NCI-H2196 (cell line): Measurements from ENCODE around the gene SYTL1.
A peak's percentile ranks its signal among the peaks of the same experiment; 100 is the strongest.

ENCODE experiments used
- DNase-seq: peaks from one replicate; lab custom pipeline; 2025; ENCODE audit not compliant: unreplicated experiment; lab: John Stamatoyannopoulos, UW

SYTL1 gene

GRCh38 chr1:27363766-27364695 is 22.2 kb downstream of the SYTL1 start:
- DNase-seq = no peak

DNA sequence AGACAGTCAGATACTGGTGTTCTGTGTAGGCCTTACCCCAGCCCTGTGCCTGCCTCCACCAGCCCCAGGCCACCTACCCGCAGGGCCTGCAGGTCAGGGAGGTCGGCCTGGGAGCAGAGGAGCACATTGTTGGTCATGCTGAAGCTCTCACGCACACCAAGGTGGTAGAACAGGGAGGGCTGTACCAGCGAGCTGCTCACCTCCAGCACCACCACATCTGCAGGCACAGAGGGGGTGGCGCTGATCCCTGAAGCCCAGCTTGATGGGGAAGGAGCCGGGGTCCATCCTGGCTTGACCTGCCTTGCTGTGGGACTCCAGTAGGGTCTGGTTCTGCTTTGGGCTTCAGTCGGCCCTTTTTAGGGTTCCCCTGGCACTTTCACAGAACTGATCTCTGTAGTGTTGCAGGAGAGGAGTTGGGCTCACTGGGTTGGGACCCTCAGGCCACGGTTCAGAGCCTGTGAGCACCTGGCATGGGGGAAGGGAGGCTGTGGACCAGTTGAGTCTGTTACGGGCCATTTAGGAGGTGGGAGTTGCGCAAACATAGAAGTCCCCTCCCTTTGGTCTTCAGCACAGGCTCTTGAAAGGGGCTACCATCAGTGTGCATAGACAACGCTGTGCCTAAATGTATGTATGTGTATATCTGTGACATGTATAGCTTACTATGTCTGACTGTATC is 23.0 kb downstream of the SYTL1 start:
- DNase-seq = no peak

- DNase-seq = peak; percentile 86
Observed at GRCh38 chr1:27365372-27366112, 23.7 kb downstream of the SYTL1 start.

GRCh38 chr1:27366113-27366410 is 24.2 kb downstream of the SYTL1 start:
- peak; percentile 76 for DNase-seq

GRCh38 chr1:27366411-27367159 is 24.8 kb downstream of the SYTL1 start, which contains the start of gene MAP3K6:
TSS of gene MAP3K6 (minus strand) at chr1:27366961. CDS start at chr1:27366597, 364 bp downstream.
- DNase-seq = peak; percentile 81

DNA sequence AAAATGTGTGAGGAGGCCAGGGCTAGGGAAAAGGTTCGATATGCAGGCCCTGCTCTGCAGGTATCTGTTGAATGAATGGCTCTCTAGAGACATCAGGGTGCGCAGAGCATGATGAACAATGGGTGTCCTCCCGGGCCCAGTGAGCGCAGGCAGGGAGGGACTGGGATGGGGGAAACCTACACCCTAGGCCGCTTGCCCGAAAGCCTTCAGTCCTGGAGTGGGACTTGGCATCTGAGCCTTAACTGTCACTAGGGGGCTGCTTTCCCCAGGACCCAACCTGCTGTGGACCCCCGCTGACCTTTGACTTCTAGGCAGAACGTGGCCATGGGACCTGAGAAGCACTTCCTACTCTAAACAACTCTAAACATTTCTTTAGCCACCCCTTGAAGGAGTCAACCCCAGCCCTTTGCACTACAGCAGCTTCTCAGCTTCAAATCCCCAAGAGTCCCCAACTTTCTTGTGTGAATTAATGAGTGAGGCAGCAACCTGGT is 25.4 kb downstream of the SYTL1 start:
- DNase-seq = no peak

GRCh38 chr1:27368869-27369582 is 27.2 kb downstream of the SYTL1 start:
- DNase-seq = no peak

- DNase-seq = no peak
Observed at GRCh38 chr1:27372022-27372807, 30.4 kb downstream of the SYTL1 start.

DNA sequence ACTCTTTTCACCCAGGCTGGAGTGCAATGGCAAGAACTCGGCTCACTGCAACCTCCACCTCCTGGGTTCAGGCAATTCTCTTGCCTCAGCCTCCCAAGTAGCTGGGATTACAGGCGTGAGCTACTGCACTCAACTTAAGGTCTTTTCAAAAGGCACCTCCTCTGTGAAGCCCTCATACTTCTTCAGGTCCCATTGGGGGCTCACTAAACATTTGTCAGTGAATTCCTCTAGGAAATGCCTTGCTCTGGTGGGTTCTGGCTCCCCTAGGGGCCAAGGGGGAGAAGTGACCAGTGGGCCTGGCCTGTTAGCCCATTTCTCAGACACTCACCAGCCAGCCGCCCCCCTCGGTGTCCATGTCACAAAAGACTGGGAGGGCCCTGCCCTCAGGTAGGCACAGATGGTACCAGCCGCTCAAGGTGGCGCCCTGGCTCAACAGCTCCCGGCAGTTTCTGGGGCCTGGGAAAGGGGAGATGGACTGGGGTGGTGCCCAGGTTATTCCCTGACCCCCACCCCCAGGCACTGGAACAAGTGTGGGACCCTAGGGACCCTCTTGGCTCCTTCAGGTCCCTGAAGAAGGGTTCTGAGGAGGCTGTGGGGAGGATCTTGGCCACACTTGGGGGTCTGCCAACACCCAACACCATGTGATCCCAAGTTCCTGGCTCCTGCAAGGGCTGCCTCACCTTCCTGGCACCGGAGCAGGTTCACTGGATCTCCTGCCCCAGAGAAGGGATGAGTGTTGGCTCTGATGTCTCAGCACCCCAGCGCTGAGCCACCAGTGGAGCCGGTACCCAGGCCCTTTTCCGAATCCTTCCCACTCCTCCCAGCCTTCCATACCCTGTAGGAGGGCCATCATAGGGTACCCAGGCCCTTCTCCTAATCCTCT is 31.2 kb downstream of the SYTL1 start:
- DNase-seq = no peak

DNA sequence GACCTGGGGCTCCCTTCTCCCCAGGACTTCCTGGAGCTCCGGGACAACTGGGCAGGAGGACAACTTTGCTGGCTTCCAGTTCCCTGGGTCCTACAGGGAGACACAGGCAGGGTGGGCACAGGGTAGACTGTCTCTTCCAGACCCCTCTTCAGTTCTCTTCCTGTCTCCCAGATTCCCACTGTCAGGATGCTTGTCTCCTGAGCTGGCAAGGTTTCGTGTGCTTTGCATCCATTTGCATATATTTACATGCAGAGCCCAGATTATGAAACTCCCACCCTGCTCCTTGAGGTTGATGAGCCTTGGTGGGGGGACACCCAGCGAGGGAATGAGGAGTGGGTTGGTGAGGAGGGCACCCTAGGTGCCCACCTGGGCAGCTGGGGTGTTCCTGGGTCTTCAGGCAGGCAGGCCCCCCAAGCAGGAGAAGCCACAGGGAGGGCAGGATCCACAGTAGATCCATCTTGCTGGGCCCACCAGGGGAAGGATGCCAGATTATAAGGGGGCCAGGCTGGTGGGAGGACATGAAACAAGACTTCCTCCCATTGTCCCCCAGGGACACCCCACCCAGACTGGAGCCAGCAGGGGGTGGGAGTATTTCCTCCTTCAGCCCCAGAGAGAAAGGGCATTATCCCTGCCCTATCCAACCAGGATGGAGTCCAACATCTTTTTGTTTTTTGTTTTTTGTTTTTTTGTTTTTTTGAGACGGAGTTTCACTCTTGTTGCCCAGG is 32.7 kb downstream of the SYTL1 start, which contains the start of gene FCN3:
FCN3 (minus strand) TSS at position 463 of the 725 bp plus-strand sequence; CDS start at position 457, 6 bp downstream.
- DNase-seq = no peak

- no peak for DNase-seq
Observed at GRCh38 chr1:27377760-27378495, 36.1 kb downstream of the SYTL1 start.

DNA sequence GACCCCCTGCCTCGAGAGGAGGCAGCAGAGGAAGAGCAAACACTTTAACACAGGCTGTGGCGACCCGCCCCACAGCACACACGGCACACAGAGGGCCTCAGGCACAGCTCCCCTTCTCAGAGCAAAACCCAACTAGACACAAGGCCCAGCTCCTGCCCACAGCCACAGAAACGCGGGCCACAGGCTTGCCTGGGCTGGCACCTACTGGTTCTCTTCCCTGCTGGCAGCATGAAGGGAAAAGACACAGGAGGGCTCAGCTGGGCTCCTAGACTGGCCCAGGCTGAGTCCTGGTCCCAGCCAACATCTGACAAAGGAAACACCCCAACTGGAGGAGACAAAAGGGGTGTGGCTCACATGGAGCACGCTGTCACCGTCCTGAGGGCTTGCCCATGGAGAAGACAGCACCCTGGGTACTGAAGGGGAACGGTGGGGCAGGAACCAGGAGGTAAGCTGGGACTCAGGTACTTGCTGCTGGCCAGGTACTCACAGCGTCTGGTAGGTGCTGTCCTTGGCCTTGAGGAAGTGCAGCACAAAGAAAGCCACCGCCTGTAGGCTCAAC is 37.8 kb downstream of the SYTL1 start:
- DNase-seq = no peak

GRCh38 chr1:27380224-27380623 is 38.4 kb downstream of the SYTL1 start:
- no peak for DNase-seq

DNA sequence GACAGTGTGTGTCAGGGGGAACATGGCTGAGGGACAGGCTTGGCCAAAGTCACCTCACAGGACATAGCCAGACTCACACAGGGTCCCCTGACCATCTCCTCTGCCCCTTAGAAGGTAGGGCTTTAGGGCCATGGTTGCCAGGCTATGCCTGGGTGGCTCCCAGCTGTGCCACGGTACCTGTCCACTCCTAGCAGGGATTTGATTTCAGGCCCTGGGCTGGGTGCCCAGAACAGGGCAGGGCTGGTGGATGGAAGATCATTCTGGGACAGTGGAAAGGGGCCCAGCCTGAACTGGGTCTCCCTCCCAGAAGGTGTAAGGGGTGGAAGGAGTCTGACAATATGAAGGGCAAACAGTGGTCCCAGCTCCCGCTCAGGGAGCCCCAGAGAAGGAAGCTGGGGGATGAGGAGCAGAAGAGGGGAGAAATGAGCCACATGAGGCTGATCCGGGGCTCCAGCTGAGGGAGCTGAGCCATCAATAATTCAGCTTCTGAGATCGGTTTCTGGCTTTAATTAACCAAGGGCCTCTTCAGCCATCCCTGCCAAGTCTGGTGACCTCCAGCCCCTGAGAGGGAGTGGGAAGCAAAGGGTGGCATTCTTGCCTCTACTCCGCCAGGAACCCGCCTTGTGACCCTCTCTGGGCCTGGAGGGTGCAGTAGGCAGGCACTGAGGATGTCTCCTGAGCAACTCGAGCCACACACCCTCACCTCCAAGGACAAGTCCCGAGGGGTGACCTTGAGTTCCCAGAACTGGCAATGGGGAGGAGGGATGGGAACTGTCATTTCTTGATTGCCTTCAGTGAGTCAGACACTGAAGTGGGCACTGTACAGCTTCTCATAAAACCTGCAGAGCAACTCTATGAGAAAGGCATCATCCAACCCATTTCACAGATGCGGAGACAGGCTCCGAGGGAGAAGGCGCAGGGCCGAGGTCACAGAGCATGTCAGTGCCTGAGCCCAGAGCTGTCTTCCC is 39.2 kb downstream of the SYTL1 start:
- peak; percentile 57 for DNase-seq

DNA sequence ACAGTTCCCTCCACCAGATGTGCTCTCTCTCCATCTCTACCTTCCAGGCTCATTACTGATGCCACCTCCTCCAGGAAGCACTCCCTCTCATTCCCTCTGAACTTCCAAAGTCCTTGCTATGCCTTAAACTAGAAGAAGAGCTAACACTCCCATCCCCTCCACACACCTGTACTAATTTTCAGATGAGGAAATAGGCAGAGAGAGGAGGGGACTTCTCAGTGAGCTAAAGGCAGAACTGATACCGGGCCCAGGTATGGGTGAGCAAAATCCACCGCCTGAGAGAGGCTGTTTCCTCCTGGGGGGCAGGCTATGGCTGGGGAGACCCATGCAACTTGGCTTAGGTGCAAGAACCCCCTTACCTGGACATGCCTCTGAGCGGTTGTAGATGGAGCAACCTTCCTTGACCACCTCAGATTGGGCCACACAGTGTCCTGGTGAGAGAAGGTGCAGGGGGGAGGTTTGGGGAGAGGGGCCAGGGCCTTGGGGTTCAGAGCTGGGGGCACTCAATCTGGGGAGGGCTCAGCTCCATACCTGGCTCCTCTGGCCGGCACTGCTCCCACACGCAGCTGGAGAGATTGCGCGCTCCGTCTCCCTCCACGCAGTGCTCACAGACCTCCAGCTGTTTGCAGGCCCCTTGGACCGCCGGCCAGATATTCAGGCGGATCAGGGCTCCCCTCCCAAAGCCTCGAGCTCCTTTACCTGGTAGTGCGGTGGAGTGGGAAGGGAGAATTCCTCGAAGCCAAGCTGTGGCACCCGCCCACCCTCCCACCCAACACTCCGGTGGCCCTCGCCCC is 40.3 kb downstream of the SYTL1 start:
- DNase-seq = no peak
